DND-41 (cell line): ENCODE data around the gene RASGRF2.

Experiments
- EZH2 ChIP-seq: IDR thresholded peaks from 3 replicates; pipeline ENCODE4 v1.6.1; 2012; ENCODE audit warnings: borderline replicate concordance, low read depth, mild to moderate bottlenecking, moderate library complexity, low read length, inconsistent platforms; ENCODE audit not compliant: severe bottlenecking
- TF ChIP-seq, protein P1 (sequence below): IDR thresholded peaks from 2 replicates; pipeline ENCODE4 v1.5.1; 2012; ENCODE audit warnings: borderline replicate concordance, low read length, moderate library complexity, mild to moderate bottlenecking; ENCODE audit not compliant: poor library complexity, severe bottlenecking; ENCODE audit errors: extremely low read depth

DNA sequence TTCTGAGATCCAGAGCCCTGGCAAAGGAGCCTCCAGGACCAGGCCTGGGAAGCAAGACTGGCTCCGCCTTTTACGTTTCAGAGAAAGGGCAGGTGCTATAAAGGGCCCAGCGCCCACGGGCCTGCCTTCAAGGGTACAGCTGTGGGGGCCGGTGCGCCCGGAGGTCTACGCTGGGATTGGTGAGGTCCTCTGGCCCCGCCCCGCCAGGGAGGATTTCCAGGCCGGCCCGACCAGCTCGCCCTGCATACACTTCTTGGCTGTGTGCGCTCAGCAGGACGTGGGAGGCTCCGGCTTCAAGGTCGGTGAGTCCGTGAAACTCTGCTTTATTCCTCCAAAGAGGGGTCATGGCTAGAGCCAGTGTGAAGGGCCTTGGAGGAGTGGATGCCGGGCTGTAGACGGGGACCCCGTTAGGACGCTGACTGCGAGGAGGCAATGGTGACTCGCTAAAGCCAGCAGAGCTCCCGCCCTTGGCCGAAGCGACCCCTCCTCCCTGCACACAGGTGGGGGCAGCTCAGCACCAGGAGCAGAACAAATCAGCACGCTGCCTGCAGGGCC is 273.0 kb downstream of the RASGRF2 start, which contains the start of gene CKMT2:
- TF ChIP-seq, protein P1, sequence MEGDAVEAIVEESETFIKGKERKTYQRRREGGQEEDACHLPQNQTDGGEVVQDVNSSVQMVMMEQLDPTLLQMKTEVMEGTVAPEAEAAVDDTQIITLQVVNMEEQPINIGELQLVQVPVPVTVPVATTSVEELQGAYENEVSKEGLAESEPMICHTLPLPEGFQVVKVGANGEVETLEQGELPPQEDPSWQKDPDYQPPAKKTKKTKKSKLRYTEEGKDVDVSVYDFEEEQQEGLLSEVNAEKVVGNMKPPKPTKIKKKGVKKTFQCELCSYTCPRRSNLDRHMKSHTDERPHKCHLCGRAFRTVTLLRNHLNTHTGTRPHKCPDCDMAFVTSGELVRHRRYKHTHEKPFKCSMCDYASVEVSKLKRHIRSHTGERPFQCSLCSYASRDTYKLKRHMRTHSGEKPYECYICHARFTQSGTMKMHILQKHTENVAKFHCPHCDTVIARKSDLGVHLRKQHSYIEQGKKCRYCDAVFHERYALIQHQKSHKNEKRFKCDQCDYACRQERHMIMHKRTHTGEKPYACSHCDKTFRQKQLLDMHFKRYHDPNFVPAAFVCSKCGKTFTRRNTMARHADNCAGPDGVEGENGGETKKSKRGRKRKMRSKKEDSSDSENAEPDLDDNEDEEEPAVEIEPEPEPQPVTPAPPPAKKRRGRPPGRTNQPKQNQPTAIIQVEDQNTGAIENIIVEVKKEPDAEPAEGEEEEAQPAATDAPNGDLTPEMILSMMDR, result no peak
- no peak for TF ChIP-seq EZH2
